Stimulated activated CD4-positive, alpha-beta T cell treated with anti-CD3 and anti-CD28 coated beads, Interleukin-12 subunit alpha, Interleukin-12 subunit beta, amount 100 ng/mL, for 24 hours (primary cell): Measurements from ENCODE around the gene LTF.
"Not testable (repeated sequence)": the region's sequence is repeated elsewhere in the genome, so short reads cannot be mapped to it uniquely, and the experiment has no call there.

ENCODE experiments used
- DNase-seq, 2 experiments: peaks; one replicate each; pipeline ENCODE4 v3.0.0-alpha.2; 2020; ENCODE audit warnings: low read depth in 2 of 2

LTF gene

GRCh38 chr3:46395766-46396530 lies 68.8 kb downstream of the LTF start:
- no peak for DNase-seq

- DNase-seq: no peak
Observed at GRCh38 chr3:46395210-46395661, 69.5 kb downstream of the LTF start.

- no peak for DNase-seq
Observed at GRCh38 chr3:46393554-46394434, 70.9 kb downstream of the LTF start.

GRCh38 chr3:46393011-46393410 lies 71.7 kb downstream of the LTF start:
- no peak for DNase-seq

GRCh38 chr3:46391526-46391925 lies 73.2 kb downstream of the LTF start:
- not testable (repeated sequence) for DNase-seq

GRCh38 chr3:46389306-46389705 lies 75.4 kb downstream of the LTF start:
- no peak for DNase-seq

- DNase-seq: not testable (repeated sequence)
Observed at GRCh38 chr3:46388847-46389246, 75.9 kb downstream of the LTF start.

GRCh38 chr3:46386205-46386604 lies 78.5 kb downstream of the LTF start:
- DNase-seq: no peak
